ENCODE data around the gene GLS2. TPM values are rescaled to one million over a fixed set of nuclear protein-coding genes. Genes with fewer than 3 reads are reported as not detected.
"Not testable (repeated sequence)": the region's sequence is repeated elsewhere in the genome, so short reads cannot be mapped to it uniquely, and the experiment has no call there.

GLS2 gene
- total and polyA plus RNA-seq, 4 donors, result 28.0 to 53.8 (median 47.9) TPM

GRCh38 chr12:56448860-56449621 lies 38.9 kb downstream of the GLS2 start, which contains the start of gene TIMELESS:
TIMELESS (minus strand) TSS chr12:56449426; CDS start chr12:56434170, 15,256 bp downstream.
- WGBS, result under 1% methylated on average over 58 of the region's 58 CpGs
- peak; percentile 86 for DNase-seq (ENCODE audit: low spot score)
- Histone ChIP-seq H3K9me3 (ENCODE audit: control insufficient read depth in 4 of 4, low read length in 3 of 4) (no peaks in the 10 kb centered on the region), H3K4me3 (ENCODE audit: low read depth in 1 of 3, low read length in 3 of 3) (peak within 1 kb of the TSS; percentile 82 to 97 (median 85)), H3K27me3 (ENCODE audit: control insufficient read depth in 4 of 4, insufficient read depth in 4 of 4, low read length in 3 of 4) (no peaks in the 10 kb centered on the region), H3K27ac (ENCODE audit: low read depth in 1 of 2, low read length in 2 of 2) (peak within 1 kb of the TSS; percentile 81 to 92), H3K4me1 (ENCODE audit: control insufficient read depth in 4 of 4, insufficient read depth in 4 of 4, low read length in 3 of 4) (peaks cover 0 to 4% (median 1%) of the 10 kb centered on the region in 4 donors), H3K9ac (ENCODE audit: low read depth in 1 of 2, low read length in 2 of 2) (peak within 1 kb of the TSS; percentile 68 to 92), H3K36me3 (ENCODE audit: control insufficient read depth in 4 of 4, insufficient read depth in 3 of 4, low read depth in 1 of 4, low read length in 3 of 4) (no peaks in the 10 kb centered on the region)
- TF ChIP-seq REST (IDR thresholded peaks at IDR 0.05) (no peak), EGR1 (IDR thresholded peaks at IDR 0.05; ENCODE audit: low read depth in 2 of 2) (no peak), NR2F2 (IDR thresholded peaks at IDR 0.05) (no peak), TAF1 (conservative IDR thresholded peaks at IDR 0.05) (no peak), JUND (IDR thresholded peaks at IDR 0.05) (no peak), SP1 (IDR thresholded peaks at IDR 0.05) (no peak), YY1 (IDR thresholded peaks at IDR 0.05) (peak; percentile 67), MAX (IDR thresholded peaks at IDR 0.05) (peak; percentile 85), CTCF (IDR thresholded peaks at IDR 0.05; ENCODE audit: low read depth, low read length, missing input control) (no peak), ZBTB33 (IDR thresholded peaks at IDR 0.05) (no peak), GABPA (IDR thresholded peaks at IDR 0.05 in 1 of 2, conservative IDR thresholded peaks at IDR 0.05 in 1 of 2) (peak in 1 of 2 donors; percentile 57), HNF4G (IDR thresholded peaks at IDR 0.05) (no peak), FOXA2 (IDR thresholded peaks at IDR 0.05) (no peak), RXRA (IDR thresholded peaks at IDR 0.05) (peak in 1 of 2 donors; percentile 13), RAD21 (IDR thresholded peaks at IDR 0.05) (no peak), ATF3 (IDR thresholded peaks at IDR 0.05) (no peak), FOXA1 (IDR thresholded peaks at IDR 0.05) (no peak), HNF4A (conservative IDR thresholded peaks at IDR 0.05) (peak; percentile 32 to 49)

- H3K36me3 ChIP-seq (ENCODE audit: control insufficient read depth in 4 of 4, insufficient read depth in 3 of 4, low read depth in 1 of 4, low read length in 3 of 4); H3K4me3 ChIP-seq (ENCODE audit: low read depth in 1 of 3, low read length in 3 of 3); H3K9me3 ChIP-seq (ENCODE audit: control insufficient read depth in 4 of 4, low read length in 3 of 4); H3K9ac ChIP-seq (ENCODE audit: low read depth in 1 of 2, low read length in 2 of 2); H3K27me3 ChIP-seq (ENCODE audit: control insufficient read depth in 4 of 4, insufficient read depth in 4 of 4, low read length in 3 of 4); DNase-seq (ENCODE audit: low spot score); H3K27ac ChIP-seq (ENCODE audit: low read depth in 1 of 2, low read length in 2 of 2); H3K4me1 ChIP-seq (ENCODE audit: control insufficient read depth in 4 of 4, insufficient read depth in 4 of 4, low read length in 3 of 4): not testable (repeated sequence)
- WGBS, result 88% methylated on average over 2 of the region's 2 CpGs
Observed at GRCh38 chr12:56443208-56443607, 44.8 kb downstream of the GLS2 start.

All from liver (tissue), 9 donors.